ENCODE results near the gene BCL2L1.

The BCL2L1 gene

GRCh38 chr20:31746068-31746878, 23.6 kb upstream of the BCL2L1 start:
- no peak for DNase-seq (ENCODE audit: low read depth in 2 of 2)
- TF ChIP-seq, protein P1, sequence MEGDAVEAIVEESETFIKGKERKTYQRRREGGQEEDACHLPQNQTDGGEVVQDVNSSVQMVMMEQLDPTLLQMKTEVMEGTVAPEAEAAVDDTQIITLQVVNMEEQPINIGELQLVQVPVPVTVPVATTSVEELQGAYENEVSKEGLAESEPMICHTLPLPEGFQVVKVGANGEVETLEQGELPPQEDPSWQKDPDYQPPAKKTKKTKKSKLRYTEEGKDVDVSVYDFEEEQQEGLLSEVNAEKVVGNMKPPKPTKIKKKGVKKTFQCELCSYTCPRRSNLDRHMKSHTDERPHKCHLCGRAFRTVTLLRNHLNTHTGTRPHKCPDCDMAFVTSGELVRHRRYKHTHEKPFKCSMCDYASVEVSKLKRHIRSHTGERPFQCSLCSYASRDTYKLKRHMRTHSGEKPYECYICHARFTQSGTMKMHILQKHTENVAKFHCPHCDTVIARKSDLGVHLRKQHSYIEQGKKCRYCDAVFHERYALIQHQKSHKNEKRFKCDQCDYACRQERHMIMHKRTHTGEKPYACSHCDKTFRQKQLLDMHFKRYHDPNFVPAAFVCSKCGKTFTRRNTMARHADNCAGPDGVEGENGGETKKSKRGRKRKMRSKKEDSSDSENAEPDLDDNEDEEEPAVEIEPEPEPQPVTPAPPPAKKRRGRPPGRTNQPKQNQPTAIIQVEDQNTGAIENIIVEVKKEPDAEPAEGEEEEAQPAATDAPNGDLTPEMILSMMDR (IDR thresholded peaks at IDR 0.05; ENCODE audit: low read depth, low read length), result no peak
- H3K4me3 ChIP-seq (replicated peaks in 1 of 2; ENCODE audit: low read depth in 2 of 2, low read length in 2 of 2), result no peak overlapping the region

- peak overlapping the region in 1 of 2 donors; percentile 97 for H3K4me3 ChIP-seq (replicated peaks in 1 of 2; ENCODE audit: low read depth in 2 of 2, low read length in 2 of 2)
- DNase-seq (ENCODE audit: low read depth in 2 of 2), result no peak
- TF ChIP-seq, protein P1 (IDR thresholded peaks at IDR 0.05; ENCODE audit: low read depth, low read length), result no peak
These were observed 18.1 kb upstream of the BCL2L1 start for GRCh38 chr20:31740656-31741323.

- TF ChIP-seq, protein P1 (IDR thresholded peaks at IDR 0.05; ENCODE audit: low read depth, low read length), result no peak
- H3K4me3 ChIP-seq (replicated peaks in 1 of 2; ENCODE audit: low read depth in 2 of 2, low read length in 2 of 2), result peak overlapping the region in 1 of 2 donors; percentile 97
- DNase-seq (ENCODE audit: low read depth in 2 of 2), result peak; percentile 60 to 76
These were observed 17.5 kb upstream of the BCL2L1 start for GRCh38 chr20:31740208-31740607.

DNA sequence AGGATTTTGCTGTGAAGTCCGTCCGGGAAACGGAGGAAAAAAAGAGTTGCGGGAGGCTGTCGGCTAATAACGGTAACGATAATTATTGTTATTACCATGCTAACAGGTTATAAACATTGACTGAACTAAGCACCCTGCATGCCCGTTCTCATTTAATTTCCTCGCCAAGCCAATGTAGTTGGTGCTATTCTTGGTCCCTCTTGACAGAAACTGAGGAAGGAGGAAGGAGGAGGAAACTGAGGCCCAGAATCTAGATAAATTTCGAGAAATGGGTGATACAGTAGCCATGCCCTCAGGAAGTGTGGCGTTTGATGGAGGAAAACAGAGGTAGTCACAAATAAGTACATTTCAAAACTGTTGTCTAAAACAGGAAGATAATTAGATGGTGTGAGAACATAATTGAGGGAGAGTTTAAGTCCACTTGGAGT, 16.9 kb upstream of the BCL2L1 start:
- no peak for DNase-seq (ENCODE audit: low read depth in 2 of 2)
- peak overlapping the region; percentile 92 to 97 for H3K4me3 ChIP-seq (replicated peaks in 1 of 2; ENCODE audit: low read depth in 2 of 2, low read length in 2 of 2)
- TF ChIP-seq, protein P1 (IDR thresholded peaks at IDR 0.05; ENCODE audit: low read depth, low read length), result no peak

DNA sequence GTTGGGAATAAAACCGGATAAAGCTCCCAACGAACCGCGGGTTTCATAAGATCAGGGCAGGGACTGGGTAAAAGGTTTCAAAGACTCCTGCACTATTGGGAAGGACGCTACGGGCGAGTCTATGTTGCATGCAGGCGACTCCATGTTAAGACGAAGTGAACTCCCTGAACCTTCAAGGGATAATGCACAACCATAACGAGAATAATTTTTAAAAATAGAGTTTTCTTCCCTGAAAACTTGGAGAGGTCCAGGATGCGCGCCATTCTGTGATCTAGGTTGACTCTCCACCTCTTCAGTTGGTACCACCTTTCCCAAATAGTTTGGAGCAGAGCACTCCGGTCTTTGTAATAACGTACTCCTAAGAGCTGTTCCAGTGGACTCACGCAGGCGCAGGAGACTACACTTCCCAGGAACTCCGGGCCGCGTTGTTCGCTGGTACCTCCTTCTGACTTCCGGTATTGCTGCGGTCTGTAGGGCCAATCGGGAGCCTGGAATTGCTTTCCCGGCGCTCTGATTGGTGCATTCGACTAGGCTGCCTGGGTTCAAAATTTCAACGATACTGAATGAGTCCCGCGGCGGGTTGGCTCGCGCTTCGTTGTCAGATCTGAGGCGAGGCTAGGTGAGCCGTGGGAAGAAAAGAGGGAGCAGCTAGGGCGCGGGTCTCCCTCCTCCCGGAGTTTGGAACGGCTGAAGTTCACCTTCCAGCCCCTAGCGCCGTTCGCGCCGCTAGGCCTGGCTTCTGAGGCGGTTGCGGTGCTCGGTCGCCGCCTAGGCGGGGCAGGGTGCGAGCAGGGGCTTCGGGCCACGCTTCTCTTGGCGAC, 16.3 kb upstream of the BCL2L1 start, which contains the start of gene TPX2:
Gene TPX2, plus strand, starts transcription at position 562 of the 821 bp plus-strand sequence. CDS start 18,187 bp downstream, outside the sequence.
- H3K4me3 ChIP-seq (replicated peaks in 1 of 2; ENCODE audit: low read depth in 2 of 2, low read length in 2 of 2), result peak within 1 kb of the TSS; percentile 92 to 97
- DNase-seq (ENCODE audit: low read depth in 2 of 2), result peak; percentile 97 to 98
- TF ChIP-seq, protein P1 (IDR thresholded peaks at IDR 0.05; ENCODE audit: low read depth, low read length), result no peak

- TF ChIP-seq, protein P1 (IDR thresholded peaks at IDR 0.05; ENCODE audit: low read depth, low read length), result no peak
- no peak overlapping the region for H3K4me3 ChIP-seq (replicated peaks in 1 of 2; ENCODE audit: low read depth in 2 of 2, low read length in 2 of 2)
- DNase-seq (ENCODE audit: low read depth in 2 of 2), result no peak
These were observed 8.7 kb upstream of the BCL2L1 start for GRCh38 chr20:31731321-31731717.

Measured in cardiac fibroblast (primary cell).